Tibial artery (tissue), 4 donors: ENCODE measurements around the gene RARG.

Experiments
- DNase-seq, 2 donors: peaks; one replicate each; pipeline ENCODE4 v3.0.0-alpha.2; 2019
- H3K27ac ChIP-seq, 2 donors: fragments of 200-600 bp; sonication (generic) in 1 of 2; 1 replicate in 1 of 2; 2 replicates in 1 of 2; pipeline ENCODE4 v1.5.1; 2018 to 2019; ENCODE audit warnings: mild to moderate bottlenecking in 1 of 2
- H3K27me3 ChIP-seq, 2 donors: fragments of 200-600 bp; sonication (generic) in 1 of 2; one replicate each; pipeline versions ENCODE4 v1.5.1 to v1.6.0; 2016 to 2019
- H3K36me3 ChIP-seq, 3 donors: fragments of 200-600 bp; sonication (generic) in 2 of 3; one replicate each; pipeline ENCODE4 v1.5.1; 2016 to 2019; ENCODE audit warnings: mild to moderate bottlenecking in 2 of 3
- H3K4me1 ChIP-seq, 4 donors: fragments of 200-600 bp; sonication (generic) in 2 of 4; 1 replicate in 3 of 4; 2 replicates in 1 of 4; pipeline ENCODE4 v1.5.1; 2016 to 2019
- H3K4me3 ChIP-seq, 2 donors: fragments of 200-600 bp; sonication (generic) in 1 of 2; 1 replicate in 1 of 2; 2 replicates in 1 of 2; pipeline ENCODE4 v1.5.1; 2018 to 2019; ENCODE audit warnings: mild to moderate bottlenecking in 2 of 2
- H3K9me3 ChIP-seq, 3 donors: fragments of 200-600 bp; sonication (generic) in 1 of 3; one replicate each; pipeline ENCODE4 v1.5.1; 2016 to 2019
- CTCF ChIP-seq, 2 experiments: fragments of 200-600 bp in 1 of 2; fragments of 450-650 bp in 1 of 2; IDR thresholded peaks; one replicate each; pipeline ENCODE4 v1.5.1; 2017 to 2019; ENCODE audit warnings: antibody characterized with exemption in 2 of 2, mild to moderate bottlenecking in 1 of 2, moderate library complexity in 1 of 2
- intact Hi-C: fragments of 100-400 bp; cut with DNase I; formaldehyde crosslinking; loops from one replicate; pipeline ENCODE4 v1.15.0; 2023; ENCODE audit warnings: low total_unique reads

Gene RARG

GRCh38 chr12:53231921-53232645, at the start of gene RARG:
TSS of gene RARG (minus strand) at chr12:53232209. CDS start at chr12:53227545, 4,664 bp downstream.
- Histone ChIP-seq H3K27ac (peak within 1 kb of the TSS; percentile 88 to 96), H3K36me3 (peaks cover 0 to 10% (median 7%) of the 10 kb centered on the region in 3 donors), H3K4me3 (peak within 1 kb of the TSS; percentile 66 to 90), H3K27me3 (no peaks in the 10 kb centered on the region), H3K9me3 (no peaks in the 10 kb centered on the region), H3K4me1 (peaks cover 11 to 77% (median 52%) of the 10 kb centered on the region in 4 donors)
- peak; percentile 74 to 93 for DNase-seq
- intact Hi-C loops: no loop called here
- no peak for TF ChIP-seq CTCF (IDR thresholded peaks at IDR 0.05)

- H3K27ac ChIP-seq: no peak overlapping the region
- H3K27me3 ChIP-seq: no peaks in the 10 kb centered on the region
- H3K9me3 ChIP-seq: no peaks in the 10 kb centered on the region
- H3K36me3 ChIP-seq: no peaks in the 10 kb centered on the region
- no peaks in the 10 kb centered on the region for H3K4me1 ChIP-seq
- no peak overlapping the region for H3K4me3 ChIP-seq
- DNase-seq: no peak
- no peak for TF ChIP-seq CTCF (IDR thresholded peaks at IDR 0.05)
- intact Hi-C loops: no loop called here
Observed at GRCh38 chr12:53279888-53280498, 48.0 kb upstream of the RARG start.

- Histone ChIP-seq H3K27ac (no peak overlapping the region), H3K4me1 (no peaks in the 10 kb centered on the region), H3K4me3 (no peak overlapping the region), H3K27me3 (no peaks in the 10 kb centered on the region), H3K9me3 (no peaks in the 10 kb centered on the region), H3K36me3 (no peaks in the 10 kb centered on the region)
- intact Hi-C loops: no loop called here
- no peak for TF ChIP-seq CTCF (IDR thresholded peaks at IDR 0.05)
- DNase-seq: no peak
Observed at GRCh38 chr12:53279283-53279869, 47.4 kb upstream of the RARG start.

GRCh38 chr12:53277981-53278380, 46.0 kb upstream of the RARG start:
- Histone ChIP-seq H3K27ac (no peak overlapping the region), H3K4me3 (no peak overlapping the region), H3K4me1 (no peaks in the 10 kb centered on the region), H3K9me3 (no peaks in the 10 kb centered on the region), H3K36me3 (no peaks in the 10 kb centered on the region), H3K27me3 (no peaks in the 10 kb centered on the region)
- no peak for DNase-seq
- no peak for TF ChIP-seq CTCF (IDR thresholded peaks at IDR 0.05)
- intact Hi-C loops: no loop called here

GRCh38 chr12:53276511-53276910, 44.5 kb upstream of the RARG start:
- H3K9me3 ChIP-seq: no peaks in the 10 kb centered on the region
- no peaks in the 10 kb centered on the region for H3K4me1 ChIP-seq
- intact Hi-C loops: no loop called here
- DNase-seq: no peak
- no peak overlapping the region for H3K27ac ChIP-seq
- no peak for TF ChIP-seq CTCF (IDR thresholded peaks at IDR 0.05)
- H3K4me3 ChIP-seq: no peak overlapping the region
- no peaks in the 10 kb centered on the region for H3K27me3 ChIP-seq
- H3K36me3 ChIP-seq: no peaks in the 10 kb centered on the region
